GM21723 (cell line): Measurements from ENCODE around the gene AURKAIP1.
A peak's percentile ranks its signal among the peaks of the same experiment; 100 is the strongest.
"Not testable (repeated sequence)": the region's sequence is repeated elsewhere in the genome, so short reads cannot be mapped to it uniquely, and the experiment has no call there.

Experiments used
- ATAC-seq: cut with Tn5 transposase; IDR thresholded peaks from one replicate; pipeline ENCODE4 v1.9.1; 2021; ENCODE audit warnings: mild to moderate bottlenecking, moderate library complexity; ENCODE audit not compliant: unreplicated experiment

Gene AURKAIP1

DNA sequence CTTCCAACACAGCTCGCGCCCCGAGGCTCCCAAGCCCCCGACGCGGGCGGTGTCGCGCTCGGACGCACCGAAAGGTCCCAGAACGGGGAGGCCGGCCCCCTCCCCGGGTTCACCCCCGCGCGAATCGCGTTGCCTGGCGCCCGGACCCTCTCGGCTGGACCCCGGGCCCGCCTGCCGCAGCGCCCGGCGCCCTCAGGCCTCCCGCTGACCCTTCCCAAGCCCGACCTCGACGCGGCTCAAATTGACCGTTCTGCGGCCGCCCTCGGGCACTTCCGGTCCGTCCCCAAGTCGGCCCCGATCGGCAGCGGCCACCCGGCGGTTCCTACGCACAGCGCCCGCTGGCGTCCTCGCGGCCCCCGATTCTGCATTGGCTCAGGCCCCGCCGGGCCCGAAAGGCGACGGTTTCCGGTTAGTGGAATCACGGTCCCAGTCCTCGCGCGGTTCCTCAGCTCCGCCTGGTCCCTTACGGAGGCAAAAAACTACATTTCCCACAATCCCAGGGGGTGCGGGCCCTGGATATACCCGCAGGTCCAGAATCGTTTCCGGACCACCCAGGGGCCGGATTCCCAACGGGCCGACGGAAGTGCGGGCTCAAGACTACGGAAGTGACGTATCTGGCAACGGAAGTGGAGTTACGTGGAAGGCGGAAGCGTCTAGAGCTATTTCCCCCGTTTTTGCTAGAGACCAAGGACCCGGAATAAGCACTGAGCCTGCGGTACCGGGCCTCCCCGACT lies at the start of gene AURKAIP1:
AURKAIP1 (minus strand) TSS at position 279 of the 734 bp plus-strand sequence. CDS start 451 bp downstream, outside the sequence.
- peak; percentile 74 for ATAC-seq

DNA sequence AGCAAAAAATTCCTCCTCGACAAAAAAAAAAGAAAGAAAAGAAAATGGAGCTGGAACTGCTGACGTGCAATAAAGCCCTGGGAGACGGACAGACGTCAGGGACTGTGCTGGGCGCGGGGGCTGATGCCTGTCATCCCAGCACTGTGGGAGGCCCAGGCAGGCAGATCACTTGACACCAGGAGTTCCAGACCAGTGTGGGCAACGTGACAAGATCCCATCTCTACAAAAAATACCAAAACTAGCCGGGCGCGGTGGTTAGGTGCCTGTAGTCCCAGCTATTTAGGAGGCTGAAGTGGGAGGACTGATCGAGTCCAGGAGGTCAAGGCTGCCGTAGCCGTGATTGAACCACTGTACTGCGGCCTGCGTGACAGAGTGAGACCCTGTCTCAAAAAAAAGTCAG lies 49.7 kb upstream of the AURKAIP1 start:
- ATAC-seq, result no peak

DNA sequence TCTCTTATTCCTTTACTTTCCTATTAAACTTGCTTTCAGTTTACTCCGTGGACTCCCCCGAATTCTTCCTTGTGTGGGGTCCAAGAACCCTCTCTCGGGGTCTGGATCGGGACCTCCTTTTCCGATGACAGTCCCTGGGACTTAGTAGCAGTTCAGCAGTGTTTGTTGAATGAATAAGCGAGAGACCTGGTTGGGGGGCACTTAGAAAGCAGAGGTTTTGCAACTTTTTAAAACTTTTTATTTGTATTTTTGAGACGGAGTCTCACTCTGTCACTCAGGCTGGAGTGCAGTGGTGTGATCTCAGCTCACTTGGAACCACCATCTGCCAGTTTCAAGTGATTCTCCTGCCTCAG lies 48.2 kb upstream of the AURKAIP1 start:
- ATAC-seq, result no peak

DNA sequence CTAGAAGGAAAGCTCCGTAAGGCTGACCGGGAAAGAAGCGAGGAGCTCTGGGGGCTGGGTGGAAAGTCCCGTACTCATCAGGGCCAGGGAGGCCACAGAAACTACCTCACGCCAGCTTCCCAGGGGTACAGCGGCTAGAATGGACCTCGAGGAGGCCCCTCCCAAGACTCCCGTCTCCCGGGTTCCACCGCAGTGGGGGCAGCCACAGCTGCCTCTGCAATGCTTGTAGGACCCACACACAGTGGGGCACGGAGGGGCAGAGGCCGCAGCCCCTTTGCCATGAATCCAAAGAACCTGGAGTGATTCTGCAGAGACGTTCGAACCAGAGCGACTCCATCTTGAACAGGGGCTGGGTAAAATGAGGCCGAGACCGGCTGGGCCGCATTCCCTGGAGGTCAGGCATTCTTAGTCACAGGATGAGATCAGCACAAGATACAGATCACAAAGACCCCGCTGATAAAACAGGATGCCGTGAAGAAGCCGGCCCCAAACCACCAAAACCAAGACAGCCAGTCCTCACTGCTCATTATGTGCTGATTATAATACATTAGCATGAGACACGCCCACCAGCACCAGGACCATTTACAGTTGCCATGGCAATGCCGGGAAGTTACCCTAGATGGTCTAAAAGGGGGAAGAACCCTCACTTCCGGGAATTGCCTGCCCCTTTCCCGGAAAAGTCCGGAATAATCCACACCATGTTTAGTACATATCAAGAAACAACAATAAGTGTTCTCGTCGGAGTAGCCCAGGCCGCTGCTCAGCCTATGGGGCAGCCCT lies 47.6 kb upstream of the AURKAIP1 start:
- ATAC-seq, result no peak

DNA sequence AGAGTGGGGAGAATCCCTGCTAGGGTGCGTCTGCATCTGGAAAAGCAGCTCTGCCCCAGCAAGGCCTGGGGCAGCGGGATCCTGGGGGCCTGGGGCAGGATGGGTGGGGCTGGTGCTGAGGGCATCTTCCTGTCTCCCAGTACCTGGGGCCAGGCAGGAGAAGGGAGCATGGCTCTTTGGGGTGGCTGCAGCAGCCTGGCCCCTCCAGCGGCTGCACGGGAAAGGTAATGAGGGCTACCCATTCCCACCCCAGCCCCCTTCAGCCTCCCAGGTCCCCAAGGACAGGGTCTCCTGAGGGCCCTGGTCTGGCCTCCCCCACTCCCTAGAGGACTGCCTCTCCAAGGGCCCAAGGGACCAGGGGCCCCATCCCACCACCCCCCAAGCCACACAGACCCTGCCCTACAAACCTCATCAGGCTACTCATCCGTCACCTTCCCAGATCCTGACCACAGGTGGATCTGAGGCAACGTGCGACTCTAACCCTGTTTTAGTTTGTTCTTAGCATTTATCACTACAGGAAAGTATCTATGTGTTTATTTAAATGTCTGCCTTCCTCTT lies 47.0 kb upstream of the AURKAIP1 start:
- ATAC-seq, result no peak

DNA sequence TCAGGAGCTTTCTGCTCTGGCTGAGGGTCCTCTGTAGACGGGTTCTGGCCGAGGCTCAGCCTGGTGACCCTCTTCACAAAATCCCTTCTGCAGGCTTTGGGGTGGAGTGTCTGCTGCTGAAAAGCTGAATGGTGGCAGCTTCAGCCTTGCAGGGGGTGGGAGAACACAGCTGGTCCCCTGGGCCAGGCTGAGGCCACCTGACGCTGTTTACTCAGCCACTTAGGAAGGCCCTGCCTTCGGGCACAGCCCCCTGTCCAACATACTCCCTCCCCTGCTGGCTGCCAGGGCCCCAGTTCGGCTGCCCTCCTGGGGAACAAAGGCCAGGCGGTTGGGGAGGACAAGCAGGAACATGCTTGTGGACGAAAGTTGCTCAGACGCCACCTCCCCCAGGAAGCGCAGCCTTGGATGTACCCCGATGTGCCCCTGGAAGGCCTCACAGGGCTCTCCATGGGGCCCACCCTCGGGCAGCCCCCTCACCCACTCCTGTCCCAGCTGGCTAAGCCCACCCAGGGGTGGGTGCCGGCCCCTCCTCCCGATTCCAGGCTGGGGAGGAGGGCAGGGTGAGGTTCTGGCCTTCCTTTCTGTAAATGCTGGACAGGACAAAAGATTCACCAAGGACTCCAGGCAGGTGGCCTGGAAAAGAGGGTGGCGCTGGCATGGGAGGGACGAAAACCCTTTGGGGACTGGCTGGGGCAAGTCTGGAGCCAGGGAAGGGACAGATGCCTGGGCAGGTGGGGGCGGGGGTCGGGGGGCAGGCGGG lies 46.3 kb upstream of the AURKAIP1 start, which contains the start of gene ANKRD65:
ANKRD65 (minus strand) TSS at position 130 of the 760 bp plus-strand sequence. CDS start 271 bp downstream, outside the sequence.
- no peak for ATAC-seq

DNA sequence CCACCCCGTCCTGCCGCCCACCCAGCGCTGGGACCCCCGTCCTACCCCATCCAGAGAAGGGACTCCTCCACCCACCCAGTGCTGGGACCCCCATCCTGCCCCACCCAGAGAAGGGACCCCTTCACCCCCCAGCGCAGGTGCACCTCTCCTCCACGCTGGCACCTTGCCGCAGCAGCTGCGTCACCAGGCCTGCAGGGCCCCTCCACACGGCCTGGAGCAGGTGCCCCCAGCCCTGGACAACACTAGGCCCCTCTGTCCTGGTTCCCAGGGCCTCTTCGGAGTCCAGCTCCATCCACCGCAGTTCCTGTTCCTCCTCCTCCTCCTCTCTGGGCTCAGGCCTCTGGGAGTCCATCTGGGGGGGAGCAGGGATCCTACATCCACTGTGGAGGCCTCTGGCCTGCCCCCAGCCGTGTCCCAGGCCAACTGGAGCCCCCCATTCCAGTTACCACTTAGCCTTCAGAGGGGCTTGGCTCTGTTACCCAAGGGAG lies 45.7 kb upstream of the AURKAIP1 start:
- ATAC-seq, result no peak

DNA sequence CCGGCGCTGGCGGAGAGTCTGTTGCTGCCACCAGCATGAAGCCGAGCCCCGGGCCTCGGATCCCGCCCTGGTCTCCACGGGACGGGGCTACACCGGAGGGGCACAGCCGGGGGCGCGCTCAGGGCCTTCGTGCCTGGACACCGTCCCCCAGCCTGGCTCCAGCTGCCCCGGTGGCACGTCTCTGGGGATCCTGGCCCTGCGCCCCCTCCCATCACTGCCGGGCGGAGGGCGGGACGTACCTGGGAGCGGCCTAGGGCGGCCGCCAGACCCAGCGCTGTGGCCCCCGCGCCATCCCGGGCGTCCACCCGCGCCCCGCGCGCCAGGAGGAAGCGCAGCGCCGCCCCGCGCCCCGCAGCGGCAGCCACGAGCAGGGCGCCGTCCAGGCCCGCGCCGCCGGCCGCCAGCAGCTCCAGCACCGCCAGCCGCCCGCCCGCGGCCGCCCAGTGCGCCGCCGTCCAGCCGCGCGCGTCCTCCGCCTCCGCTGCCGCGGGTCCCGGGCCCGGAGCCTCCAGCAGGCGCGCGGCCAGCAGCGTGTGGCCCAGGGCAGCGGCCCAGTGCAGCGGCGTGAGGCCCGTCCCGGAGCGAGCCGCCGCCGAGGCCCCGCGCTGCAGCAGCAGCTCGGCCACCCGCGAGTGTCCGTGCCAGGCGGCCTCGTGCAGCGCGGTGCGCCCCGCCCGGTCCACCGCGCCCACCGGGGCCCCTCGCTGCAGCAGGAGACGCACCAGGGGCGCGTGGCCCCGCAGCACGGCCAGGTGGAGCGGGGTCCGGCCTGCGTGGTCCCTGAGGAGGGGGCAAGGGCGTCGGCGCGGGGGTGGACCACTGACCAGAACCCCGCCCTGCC lies 45.0 kb upstream of the AURKAIP1 start:
- ATAC-seq, result no peak

DNA sequence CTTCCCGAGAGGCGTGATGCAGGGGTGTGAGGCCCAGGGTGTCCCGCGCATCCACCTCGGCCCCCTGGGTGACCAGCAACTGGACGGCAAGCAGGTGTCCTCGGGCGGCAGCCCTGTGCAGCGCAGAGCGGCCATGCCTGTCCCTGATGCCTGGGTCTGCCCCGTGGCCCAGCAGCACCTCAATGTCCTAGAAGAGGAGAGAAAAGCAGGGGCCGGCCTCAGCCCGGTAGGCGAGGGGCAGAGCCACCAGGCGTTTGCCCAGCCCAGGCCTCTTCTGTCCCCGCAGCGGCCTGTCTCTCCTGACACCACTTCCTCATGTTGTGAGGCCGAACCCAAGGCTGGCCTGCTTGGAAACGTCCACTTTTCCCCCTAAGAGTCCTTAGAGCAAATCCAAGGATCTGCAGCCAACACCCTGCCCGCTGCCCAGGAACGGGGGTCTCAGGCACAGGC lies 44.4 kb upstream of the AURKAIP1 start:
- no peak for ATAC-seq

DNA sequence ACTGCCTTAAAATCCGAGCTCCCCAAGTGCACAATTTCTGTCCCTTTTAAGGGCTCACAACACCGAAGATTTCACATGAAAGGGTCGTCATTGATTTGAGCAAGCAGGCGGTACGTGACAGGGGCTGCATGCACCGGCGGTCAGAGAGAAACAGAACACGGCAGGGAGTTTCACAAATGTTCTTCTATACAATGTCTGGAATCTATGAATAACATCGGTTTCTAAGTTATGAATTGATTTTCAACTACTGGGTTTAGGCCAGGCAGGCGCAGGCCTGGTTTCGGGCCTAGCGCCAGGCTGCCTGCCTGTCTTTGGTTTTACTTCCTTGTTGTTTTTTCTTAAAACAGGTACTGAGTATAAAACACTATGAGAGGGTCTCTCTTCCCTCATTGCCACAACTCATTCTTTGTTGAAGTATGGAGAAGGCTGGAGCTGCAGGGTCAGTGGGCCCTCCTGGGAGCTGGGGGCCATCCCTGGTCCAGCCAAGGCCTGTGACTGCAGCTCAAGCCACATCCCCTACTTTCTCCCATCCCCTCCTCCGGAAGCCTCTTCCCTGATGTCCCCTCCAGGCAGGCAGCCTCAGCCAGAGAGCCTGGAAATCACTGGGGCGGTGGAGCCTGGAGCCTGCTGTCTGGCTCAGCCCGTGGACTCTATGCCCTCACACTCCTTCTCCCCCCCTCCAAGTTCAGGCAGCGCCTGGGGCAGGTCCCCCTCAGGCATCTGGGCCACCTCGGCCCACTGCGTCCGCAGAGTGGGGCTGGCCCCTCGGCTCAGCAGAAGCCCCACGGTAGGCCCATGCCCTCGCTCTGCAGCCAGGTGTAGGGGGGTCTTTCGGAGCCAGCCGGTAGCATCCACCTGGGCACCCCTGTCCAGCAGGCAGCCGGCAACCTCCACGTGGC lies 43.7 kb upstream of the AURKAIP1 start:
- ATAC-seq, result no peak

DNA sequence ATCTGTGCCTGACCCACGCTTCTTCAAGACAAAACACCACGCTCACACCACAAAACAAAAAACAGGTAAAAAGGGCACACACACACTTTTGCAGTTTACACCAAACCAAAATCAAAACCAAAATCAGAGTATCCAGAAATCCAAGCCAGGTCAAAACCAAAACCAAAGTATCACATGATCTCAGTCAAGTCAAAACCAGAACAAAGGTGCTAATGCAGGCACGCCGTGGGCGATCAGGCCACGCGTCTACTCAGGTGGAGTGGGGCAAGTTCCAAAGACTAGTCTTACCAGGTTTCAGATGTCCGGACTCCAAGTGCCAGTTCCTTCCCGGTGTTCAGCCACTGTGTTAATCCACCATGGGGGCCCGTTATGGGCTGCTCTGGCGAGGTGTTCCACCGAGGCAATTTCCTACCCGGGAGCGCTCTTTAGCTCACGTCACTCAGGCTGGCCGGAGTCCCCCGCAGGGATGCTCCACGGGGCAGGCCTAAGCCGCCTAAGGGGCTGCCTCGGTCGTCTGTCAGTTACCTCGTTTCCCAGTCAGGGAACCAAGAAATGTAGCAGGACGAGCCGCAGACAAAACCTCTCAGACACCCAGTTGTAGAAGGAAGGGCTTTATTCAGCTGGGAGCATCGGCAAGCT lies 42.9 kb upstream of the AURKAIP1 start:
- not testable (repeated sequence) for ATAC-seq

DNA sequence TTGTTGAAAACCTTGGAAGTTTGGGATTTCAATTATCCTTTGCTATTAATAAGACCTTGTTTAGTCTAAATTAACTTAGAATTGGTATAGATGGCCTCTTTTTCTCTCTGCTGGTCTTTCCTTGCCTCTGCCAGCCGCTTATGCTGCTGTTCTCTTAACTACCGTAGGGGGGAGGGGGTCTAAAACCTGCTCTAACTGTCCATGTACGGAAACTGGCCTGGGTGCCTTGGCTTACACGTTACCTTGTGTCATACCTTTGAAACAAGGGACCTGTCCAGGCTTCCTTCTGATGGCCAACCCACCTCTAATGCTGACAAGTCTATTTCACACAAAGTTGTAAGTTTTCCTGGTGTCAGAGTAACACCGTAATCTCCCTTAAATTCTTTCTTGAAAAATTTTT lies 42.4 kb upstream of the AURKAIP1 start:
- not testable (repeated sequence) for ATAC-seq

DNA sequence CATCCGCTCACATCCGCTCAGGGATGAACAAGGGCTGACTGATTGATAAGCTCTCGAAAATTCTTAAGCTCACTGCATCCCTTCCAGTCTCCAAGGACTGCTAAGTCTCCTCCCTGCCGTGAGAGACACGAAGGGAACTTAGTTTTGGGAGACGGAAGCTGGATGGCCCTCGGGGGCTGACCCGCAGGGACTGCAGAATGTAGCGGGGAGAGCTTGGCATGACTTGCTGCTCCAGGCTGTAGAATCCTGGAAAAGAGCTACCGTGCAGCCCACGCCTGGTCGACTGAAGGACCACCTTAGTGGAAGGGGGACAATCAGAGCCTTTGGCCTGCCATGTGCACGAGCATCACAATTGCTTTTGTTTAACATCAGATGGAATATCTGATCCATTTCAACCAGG lies 40.7 kb upstream of the AURKAIP1 start:
- no peak for ATAC-seq

DNA sequence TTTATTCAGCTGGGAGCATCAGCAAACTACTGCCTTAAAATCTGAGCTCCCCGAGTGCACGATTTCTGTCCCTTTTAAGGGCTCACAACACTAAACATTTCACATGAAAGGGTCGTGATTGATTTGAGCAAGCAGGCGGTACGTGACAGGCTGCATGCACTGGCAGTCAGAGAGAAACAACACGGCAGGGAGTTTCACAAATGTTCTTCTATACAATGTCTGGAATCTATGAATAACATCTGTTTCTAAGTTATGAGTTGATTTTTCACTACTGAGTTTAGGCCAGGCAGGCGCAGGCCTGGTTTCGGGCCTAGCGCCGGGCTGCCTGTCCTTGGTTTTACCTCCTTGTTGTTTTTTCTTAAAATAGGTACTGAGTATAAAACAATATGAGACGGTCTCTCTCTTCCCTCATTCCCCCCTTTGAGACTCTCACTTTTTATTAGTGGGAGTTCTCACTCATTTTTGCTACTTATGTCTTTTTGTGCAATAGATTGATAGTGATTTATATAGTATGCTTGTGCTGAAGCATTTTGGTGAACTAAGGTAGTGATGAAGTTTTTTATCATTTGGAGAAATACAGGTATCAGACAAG lies 37.4 kb upstream of the AURKAIP1 start:
- ATAC-seq, result not testable (repeated sequence)

DNA sequence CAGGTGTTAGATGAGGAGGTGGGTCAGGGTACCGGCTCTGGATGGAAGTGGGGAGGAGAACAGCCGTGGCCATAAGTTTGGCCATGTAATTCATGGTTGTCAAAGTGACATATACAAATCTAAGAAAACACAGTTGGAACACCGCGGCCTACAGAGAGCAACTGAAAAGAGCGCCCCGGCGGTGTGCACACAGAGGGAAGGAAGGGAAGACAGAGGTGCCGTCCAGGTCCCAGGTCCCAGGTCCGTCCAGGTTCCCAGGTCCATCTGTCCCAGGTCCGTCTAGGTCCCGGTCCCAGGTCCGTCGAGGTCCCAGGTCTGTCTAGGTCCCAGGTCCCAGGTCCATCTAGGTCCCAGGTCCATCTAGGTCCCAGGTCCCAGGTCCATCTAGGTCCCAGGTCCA lies 36.6 kb upstream of the AURKAIP1 start:
- no peak for ATAC-seq

DNA sequence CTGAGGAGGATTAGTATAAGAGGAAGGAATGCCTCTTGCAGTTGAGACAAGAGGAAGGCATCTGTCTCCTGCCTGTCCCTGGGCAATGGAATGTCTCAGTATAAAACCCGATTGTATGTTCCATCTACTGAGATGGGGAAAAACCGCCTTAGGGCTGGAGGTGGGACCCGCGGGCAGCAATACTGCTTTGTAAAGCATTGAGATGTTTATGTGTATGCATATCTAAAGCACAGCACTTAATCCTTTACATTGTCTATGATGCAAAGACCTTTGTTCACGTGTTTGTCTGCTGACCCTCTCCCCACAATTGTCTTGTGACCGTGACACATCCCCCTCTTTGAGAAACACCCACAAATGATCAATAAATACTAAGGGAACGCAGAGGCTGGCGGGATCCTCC lies 35.2 kb upstream of the AURKAIP1 start:
- ATAC-seq, result not testable (repeated sequence)

DNA sequence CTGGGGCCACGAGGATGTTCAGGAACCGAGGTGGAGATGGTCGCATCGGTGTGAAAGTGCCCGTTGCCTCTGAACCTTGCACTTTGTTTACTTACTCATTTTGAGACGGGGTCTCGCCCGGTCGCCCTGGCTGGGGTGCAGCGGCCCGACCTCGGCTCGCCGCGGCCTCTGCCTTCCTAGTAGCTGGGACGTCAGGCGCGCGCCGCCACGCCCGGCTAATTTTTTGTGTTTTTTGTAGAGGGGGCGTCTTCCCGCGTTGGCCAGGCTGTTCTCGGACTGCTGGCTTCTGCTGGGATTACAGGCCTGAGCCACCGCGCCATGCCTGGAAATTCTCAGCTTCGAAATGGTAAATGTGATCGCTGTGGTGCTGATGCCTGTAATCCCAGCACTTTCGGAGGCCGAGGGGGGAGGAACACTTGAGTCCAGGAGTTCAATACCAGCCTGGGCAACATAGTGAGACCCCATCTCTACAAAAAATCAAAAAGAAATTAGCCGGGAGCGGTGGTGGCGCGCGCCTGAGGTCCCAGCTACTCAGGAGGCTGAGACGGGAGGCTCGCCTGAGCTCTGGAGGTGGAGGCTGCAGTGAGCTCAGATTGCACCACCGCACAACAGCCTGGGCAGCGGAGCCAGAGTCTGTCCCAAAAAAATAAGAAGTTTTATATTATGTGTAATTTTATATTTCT lies 32.8 kb upstream of the AURKAIP1 start:
- peak; percentile 19 for ATAC-seq
